H9 (cell line): ENCODE measurements around the gene MAP2. TPM values are rescaled to one million over a fixed set of nuclear protein-coding genes. Genes with fewer than 3 reads are reported as not detected.

Experiments used
- DNase-seq: peaks from one replicate; pipeline ENCODE4 v3.0.0-alpha.2; 2017
- H2AFZ ChIP-seq: one replicate; pipeline ENCODE4 v1.6.1; 2013; ENCODE audit warnings: mild to moderate bottlenecking, low read length, control low read depth, moderate library complexity
- H2AK5ac ChIP-seq: 2 replicates; pipeline ENCODE4 v1.6.1; 2013; ENCODE audit warnings: low read length, control low read depth, mixed read lengths; ENCODE audit not compliant: insufficient read length
- H2BK120ac ChIP-seq: one replicate; pipeline ENCODE4 v1.6.1; 2013; ENCODE audit warnings: low read depth, mild to moderate bottlenecking, low read length, control low read depth, inconsistent platforms; ENCODE audit not compliant: poor library complexity, severe bottlenecking
- H2BK12ac ChIP-seq: 2 replicates; pipeline ENCODE4 v1.6.1; 2013; ENCODE audit warnings: low read length, control low read depth, mixed read lengths, low read depth; ENCODE audit not compliant: insufficient read length
- H2BK15ac ChIP-seq: 2 replicates; pipeline ENCODE4 v1.6.1; 2013; ENCODE audit warnings: low read depth, low read length, control low read depth
- H2BK20ac ChIP-seq: one replicate; pipeline ENCODE4 v1.6.1; 2013; ENCODE audit warnings: low read depth, mild to moderate bottlenecking, low read length, control low read depth, inconsistent platforms; ENCODE audit not compliant: poor library complexity, severe bottlenecking
- H2BK5ac ChIP-seq: 2 replicates; pipeline ENCODE4 v1.6.1; 2013; ENCODE audit warnings: low read length, control low read depth, mixed read lengths; ENCODE audit not compliant: insufficient read length
- H3K14ac ChIP-seq: 2 replicates; pipeline ENCODE4 v1.6.1; 2013; ENCODE audit warnings: low read length, control low read depth; ENCODE audit not compliant: insufficient read depth
- H3K18ac ChIP-seq: 2 replicates; pipeline ENCODE4 v1.6.1; 2013; ENCODE audit warnings: low read depth, mild to moderate bottlenecking, mixed read lengths, low read length, control low read depth; ENCODE audit not compliant: insufficient read length
- H3K23ac ChIP-seq: 2 replicates; pipeline ENCODE4 v1.6.1; 2013; ENCODE audit warnings: low read length, control low read depth, mixed read lengths, low read depth; ENCODE audit not compliant: insufficient read length
- H3K23me2 ChIP-seq: 2 replicates; pipeline ENCODE4 v1.6.1; 2013; ENCODE audit warnings: low read depth, mild to moderate bottlenecking, mixed read lengths, low read length, control low read depth; ENCODE audit not compliant: insufficient read length, poor library complexity, severe bottlenecking
- H3K27ac ChIP-seq: 2 replicates; pipeline ENCODE4 v1.5.1; 2013; ENCODE audit warnings: low read length, control low read depth, mixed read lengths, low read depth; ENCODE audit not compliant: insufficient read length
- H3K27me3 ChIP-seq: 2 replicates; pipeline ENCODE4 v1.6.1; 2013; ENCODE audit warnings: low read length, control low read depth, inconsistent platforms; ENCODE audit not compliant: insufficient read depth
- H3K4ac ChIP-seq: 2 replicates; pipeline ENCODE4 v1.6.1; 2013; ENCODE audit warnings: low read depth, mild to moderate bottlenecking, control low read depth, inconsistent platforms, low read length, moderate library complexity
- H3K4me1 ChIP-seq: 2 replicates; pipeline ENCODE4 v1.6.1; 2013; ENCODE audit warnings: low read length, control low read depth, inconsistent platforms; ENCODE audit not compliant: insufficient read depth
- H3K4me2 ChIP-seq: 2 replicates; pipeline ENCODE4 v1.6.1; 2013; ENCODE audit warnings: low read length, control low read depth, mixed read lengths; ENCODE audit not compliant: insufficient read length, insufficient read depth
- H3K56ac ChIP-seq: 2 replicates; pipeline ENCODE4 v1.6.1; 2013; ENCODE audit warnings: low read depth, mild to moderate bottlenecking, mixed read lengths, low read length, control low read depth; ENCODE audit not compliant: insufficient read length
- H3K79me1 ChIP-seq: 2 replicates; pipeline ENCODE4 v1.6.1; 2013; ENCODE audit warnings: low read depth, mild to moderate bottlenecking, moderate library complexity, low read length, control low read depth, inconsistent platforms; ENCODE audit not compliant: insufficient read depth, poor library complexity, severe bottlenecking
- H3K79me2 ChIP-seq: 2 replicates; pipeline ENCODE4 v1.6.1; 2013; ENCODE audit warnings: low read length, control low read depth, inconsistent platforms; ENCODE audit not compliant: insufficient read depth
- H3K9ac ChIP-seq: 2 replicates; pipeline ENCODE4 v1.6.1; 2013; ENCODE audit warnings: low read length, control low read depth, mixed read lengths; ENCODE audit not compliant: insufficient read length; ENCODE audit errors: extremely low read depth
- H3K9me3 ChIP-seq: one replicate; pipeline ENCODE4 v1.6.1; 2013; ENCODE audit warnings: low read depth, low read length, inconsistent platforms; ENCODE audit not compliant: control insufficient read depth
- H3T11ph ChIP-seq: one replicate; pipeline ENCODE4 v1.6.1; 2013; ENCODE audit warnings: mild to moderate bottlenecking, low read length, control low read depth, inconsistent platforms
- H4K20me1 ChIP-seq: one replicate; pipeline ENCODE4 v1.6.1; 2013; ENCODE audit not compliant: control insufficient read depth, insufficient read length, insufficient read depth
- H4K5ac ChIP-seq: 2 replicates; pipeline ENCODE4 v1.6.1; 2013; ENCODE audit warnings: low read depth, mild to moderate bottlenecking, mixed read lengths, low read length, control low read depth; ENCODE audit not compliant: insufficient read length
- H4K8ac ChIP-seq: replicated peaks from 2 replicates; pipeline ENCODE4 v1.6.1; 2013; ENCODE audit warnings: low read length, control low read depth, mixed read lengths, low read depth; ENCODE audit not compliant: insufficient read length
- H4K91ac ChIP-seq: 2 replicates; pipeline ENCODE4 v1.6.1; 2013; ENCODE audit warnings: low read depth, mild to moderate bottlenecking, moderate library complexity, mixed read lengths, low read length, control low read depth; ENCODE audit not compliant: insufficient read length
- H3K27ac Mint-ChIP-seq, 3 experiments: 2 replicates in 2 of 3; 3 replicates in 1 of 3; pipeline ENCODE4 v1.8.0; 2020 to 2021; ENCODE audit warnings: mixed read lengths in 3 of 3, mild to moderate bottlenecking in 1 of 3, moderate library complexity in 1 of 3
- H3K27me3 Mint-ChIP-seq: 2 replicates; pipeline ENCODE4 v1.8.0; 2021; ENCODE audit warnings: low read depth, mild to moderate bottlenecking, moderate library complexity, mixed read lengths
- H3K36me3 Mint-ChIP-seq, 3 experiments: 2 replicates in 2 of 3; 3 replicates in 1 of 3; pipeline ENCODE4 v1.8.0; 2020 to 2021; ENCODE audit warnings: low read depth in 3 of 3, mixed read lengths in 3 of 3; ENCODE audit not compliant: insufficient read depth in 1 of 3
- H3K4me1 Mint-ChIP-seq, 2 experiments: 2 replicates each; pipeline ENCODE4 v1.8.0; 2020; ENCODE audit warnings: mixed read lengths in 2 of 2
- H3K4me3 Mint-ChIP-seq, 2 experiments: 2 replicates in 1 of 2; 3 replicates in 1 of 2; pipeline ENCODE4 v1.8.0; 2020 to 2021; ENCODE audit warnings: mild to moderate bottlenecking in 2 of 2, mixed read lengths in 2 of 2, moderate library complexity in 1 of 2
- H3K9me3 Mint-ChIP-seq, 2 experiments: 2 replicates in 1 of 2; 3 replicates in 1 of 2; pipeline ENCODE4 v1.8.0; 2020; ENCODE audit warnings: mild to moderate bottlenecking in 2 of 2, mixed read lengths in 2 of 2, moderate library complexity in 1 of 2
- total RNA-seq: library from RNA; stranded (reverse); gene quantifications from 2 replicates; pipeline ENCODE4 v1.2.1, GENCODE V29; 2021
- TF ChIP-seq, protein P1 (sequence below): fragments of 200-600 bp; sonication (generic); conservative IDR thresholded peaks from 3 replicates; pipeline ENCODE4 v1.8.0; 2021; ENCODE audit warnings: antibody characterized with exemption, mild to moderate bottlenecking

MAP2 gene
- total RNA-seq, 1 experiment from 2014 or later, result 0.87 TPM

- H3K79me1 ChIP-seq, result no peaks in the 10 kb centered on the region
- H4K91ac ChIP-seq, result no peak overlapping the region
- no peaks in the 10 kb centered on the region for H3K9me3 ChIP-seq
- no peak for DNase-seq
- H3K27me3 Mint-ChIP-seq, result no peaks in the 10 kb centered on the region
- H3T11ph ChIP-seq, result no peak overlapping the region
- peaks cover 0 to 3% (median 0%) of the 10 kb centered on the region in 3 experiments; a peak in 1 of 7 replicates for H3K36me3 Mint-ChIP-seq
- no peaks in the 10 kb centered on the region for H3K23me2 ChIP-seq
- H3K4me1 ChIP-seq, result no peaks in the 10 kb centered on the region
- H2BK20ac ChIP-seq, result no peak overlapping the region
- no peak overlapping the region for H2BK5ac ChIP-seq
- no peak overlapping the region for H3K27ac ChIP-seq
- H3K79me2 ChIP-seq, result no peaks in the 10 kb centered on the region
- no peak overlapping the region for H3K4ac ChIP-seq
- TF ChIP-seq, protein P1, sequence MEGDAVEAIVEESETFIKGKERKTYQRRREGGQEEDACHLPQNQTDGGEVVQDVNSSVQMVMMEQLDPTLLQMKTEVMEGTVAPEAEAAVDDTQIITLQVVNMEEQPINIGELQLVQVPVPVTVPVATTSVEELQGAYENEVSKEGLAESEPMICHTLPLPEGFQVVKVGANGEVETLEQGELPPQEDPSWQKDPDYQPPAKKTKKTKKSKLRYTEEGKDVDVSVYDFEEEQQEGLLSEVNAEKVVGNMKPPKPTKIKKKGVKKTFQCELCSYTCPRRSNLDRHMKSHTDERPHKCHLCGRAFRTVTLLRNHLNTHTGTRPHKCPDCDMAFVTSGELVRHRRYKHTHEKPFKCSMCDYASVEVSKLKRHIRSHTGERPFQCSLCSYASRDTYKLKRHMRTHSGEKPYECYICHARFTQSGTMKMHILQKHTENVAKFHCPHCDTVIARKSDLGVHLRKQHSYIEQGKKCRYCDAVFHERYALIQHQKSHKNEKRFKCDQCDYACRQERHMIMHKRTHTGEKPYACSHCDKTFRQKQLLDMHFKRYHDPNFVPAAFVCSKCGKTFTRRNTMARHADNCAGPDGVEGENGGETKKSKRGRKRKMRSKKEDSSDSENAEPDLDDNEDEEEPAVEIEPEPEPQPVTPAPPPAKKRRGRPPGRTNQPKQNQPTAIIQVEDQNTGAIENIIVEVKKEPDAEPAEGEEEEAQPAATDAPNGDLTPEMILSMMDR, result no peak
- H2BK15ac ChIP-seq, result no peak overlapping the region
- no peaks in the 10 kb centered on the region for H3K4me1 Mint-ChIP-seq
- H3K9me3 Mint-ChIP-seq, result no peaks in the 10 kb centered on the region
- no peak overlapping the region for H3K9ac ChIP-seq
- no peak overlapping the region for H3K23ac ChIP-seq
- no peaks in the 10 kb centered on the region for H3K27me3 ChIP-seq
- H3K4me2 ChIP-seq, result no peak overlapping the region
- H3K14ac ChIP-seq, result no peak overlapping the region
- H2AFZ ChIP-seq, result no peak overlapping the region
- no peak overlapping the region for H3K18ac ChIP-seq
- H2BK12ac ChIP-seq, result no peak overlapping the region
- H3K27ac Mint-ChIP-seq, result no peak overlapping the region
- no peaks in the 10 kb centered on the region for H4K20me1 ChIP-seq
- H4K5ac ChIP-seq, result no peak overlapping the region
- H4K8ac ChIP-seq, result no peak overlapping the region
- no peak overlapping the region for H3K56ac ChIP-seq
- H2BK120ac ChIP-seq, result no peak overlapping the region
- no peak overlapping the region for H3K4me3 Mint-ChIP-seq
- no peak overlapping the region for H2AK5ac ChIP-seq
Measured at GRCh38 chr2:209713219-209713618, 289.4 kb downstream of the MAP2 start.
